Measurements from ENCODE around the gene TPBGL. TPM values are rescaled to one million over a fixed set of nuclear protein-coding genes. Genes with fewer than 3 reads are reported as not detected.

The TPBGL gene
- total RNA-seq, 1 donor from 2014 or later, result 0.20 TPM

DNA sequence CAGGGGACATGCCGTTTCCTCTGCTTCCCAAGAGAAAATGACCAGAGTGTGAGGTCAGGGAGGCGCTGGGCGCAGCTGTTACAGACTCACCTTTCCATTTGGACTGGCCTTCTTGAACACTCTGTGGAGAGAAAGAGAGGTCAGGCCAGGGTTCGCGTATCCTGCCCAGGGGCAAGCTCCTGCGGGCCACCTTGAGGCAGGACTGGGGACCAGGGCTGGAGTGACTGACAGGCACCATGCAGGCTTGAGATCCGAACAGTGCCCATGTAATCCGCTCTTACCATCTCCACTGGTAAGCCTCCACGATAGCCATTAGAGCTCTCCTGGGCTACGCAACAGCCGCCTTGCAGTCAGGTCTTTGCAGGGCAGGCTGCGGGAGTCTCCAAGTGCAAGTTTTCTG is 49.3 kb downstream of the TPBGL start:
- Histone ChIP-seq H3K4me3 (ENCODE audit: insufficient read depth, low read depth, low read length) (no peak overlapping the region), H3K27ac (ENCODE audit: low read depth, low read length) (no peak overlapping the region), H3K4me2 (ENCODE audit: low read length) (no peak overlapping the region), H4K20me1 (ENCODE audit: insufficient read depth, low read length) (no peaks in the 10 kb centered on the region), H3K9me3 (ENCODE audit: insufficient read depth, low read depth, low read length) (no peaks in the 10 kb centered on the region), H3K27me3 (ENCODE audit: insufficient read depth, low read length) (peaks cover 2% of the 10 kb centered on the region), H2AFZ (ENCODE audit: low read depth, low read length) (no peak overlapping the region), H3K9ac (ENCODE audit: low read length) (no peak overlapping the region), H3K4me1 (ENCODE audit: insufficient read depth, low read length) (no peaks in the 10 kb centered on the region), H3K79me2 (ENCODE audit: insufficient read depth, low read length) (no peaks in the 10 kb centered on the region), H3K36me3 (ENCODE audit: insufficient read depth, low read length) (no peaks in the 10 kb centered on the region)
- TF ChIP-seq, protein P1, sequence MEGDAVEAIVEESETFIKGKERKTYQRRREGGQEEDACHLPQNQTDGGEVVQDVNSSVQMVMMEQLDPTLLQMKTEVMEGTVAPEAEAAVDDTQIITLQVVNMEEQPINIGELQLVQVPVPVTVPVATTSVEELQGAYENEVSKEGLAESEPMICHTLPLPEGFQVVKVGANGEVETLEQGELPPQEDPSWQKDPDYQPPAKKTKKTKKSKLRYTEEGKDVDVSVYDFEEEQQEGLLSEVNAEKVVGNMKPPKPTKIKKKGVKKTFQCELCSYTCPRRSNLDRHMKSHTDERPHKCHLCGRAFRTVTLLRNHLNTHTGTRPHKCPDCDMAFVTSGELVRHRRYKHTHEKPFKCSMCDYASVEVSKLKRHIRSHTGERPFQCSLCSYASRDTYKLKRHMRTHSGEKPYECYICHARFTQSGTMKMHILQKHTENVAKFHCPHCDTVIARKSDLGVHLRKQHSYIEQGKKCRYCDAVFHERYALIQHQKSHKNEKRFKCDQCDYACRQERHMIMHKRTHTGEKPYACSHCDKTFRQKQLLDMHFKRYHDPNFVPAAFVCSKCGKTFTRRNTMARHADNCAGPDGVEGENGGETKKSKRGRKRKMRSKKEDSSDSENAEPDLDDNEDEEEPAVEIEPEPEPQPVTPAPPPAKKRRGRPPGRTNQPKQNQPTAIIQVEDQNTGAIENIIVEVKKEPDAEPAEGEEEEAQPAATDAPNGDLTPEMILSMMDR (IDR thresholded peaks at IDR 0.05; ENCODE audit: insufficient read depth, low read depth, low read length), result no peak
- TF ChIP-seq EZH2 (IDR thresholded peaks at IDR 0.05; ENCODE audit: insufficient read depth, low read length), result no peak
- Mint-ChIP-seq H3K27ac (ENCODE audit: unreplicated experiment) (no peak overlapping the region), H3K36me3 (ENCODE audit: low read depth, unreplicated experiment) (peaks cover 13% of the 10 kb centered on the region), H3K27me3 (ENCODE audit: low read depth, unreplicated experiment) (peaks cover 3% of the 10 kb centered on the region), H3K4me3 (ENCODE audit: unreplicated experiment) (no peak overlapping the region), H3K9me3 (ENCODE audit: unreplicated experiment) (no peaks in the 10 kb centered on the region), H3K4me1 (ENCODE audit: low read depth, unreplicated experiment) (no peaks in the 10 kb centered on the region)
- FAIRE-seq, result no peak
- DNase-seq (ENCODE audit: low read depth), result no peak

DNA sequence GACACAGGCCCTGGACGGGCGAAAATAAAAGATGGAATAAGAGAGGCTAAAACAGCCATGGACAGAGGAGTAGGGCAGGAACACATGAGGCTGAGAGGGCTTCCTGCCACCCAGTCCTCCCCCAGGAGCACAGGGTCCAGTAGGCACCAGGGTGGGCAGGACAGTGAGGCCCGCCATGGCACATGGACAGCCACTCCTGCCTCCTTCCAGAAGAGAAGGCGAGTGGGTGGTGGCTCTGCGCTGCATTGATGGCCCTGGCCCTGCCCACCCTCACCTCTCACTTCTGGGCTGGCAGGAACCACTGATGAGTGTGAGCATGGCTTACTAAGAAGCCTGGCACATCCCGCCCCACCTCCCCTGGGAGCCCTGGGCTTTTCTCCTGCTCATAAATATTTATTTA is 51.2 kb downstream of the TPBGL start:
- no peaks in the 10 kb centered on the region for H3K36me3 ChIP-seq (ENCODE audit: insufficient read depth, low read length)
- Mint-ChIP-seq H3K27ac (ENCODE audit: unreplicated experiment) (no peak overlapping the region), H3K4me3 (ENCODE audit: unreplicated experiment) (no peak overlapping the region), H3K4me1 (ENCODE audit: low read depth, unreplicated experiment) (no peaks in the 10 kb centered on the region), H3K36me3 (ENCODE audit: low read depth, unreplicated experiment) (peaks cover 11% of the 10 kb centered on the region), H3K27me3 (ENCODE audit: low read depth, unreplicated experiment) (peaks cover 3% of the 10 kb centered on the region), H3K9me3 (ENCODE audit: unreplicated experiment) (no peaks in the 10 kb centered on the region)
- H3K9me3 ChIP-seq (ENCODE audit: insufficient read depth, low read depth, low read length), result no peaks in the 10 kb centered on the region
- peaks cover 4% of the 10 kb centered on the region for H4K20me1 ChIP-seq (ENCODE audit: insufficient read depth, low read length)
- no peak overlapping the region for H2AFZ ChIP-seq (ENCODE audit: low read depth, low read length)
- TF ChIP-seq, protein P1 (IDR thresholded peaks at IDR 0.05; ENCODE audit: insufficient read depth, low read depth, low read length), result no peak
- no peak for TF ChIP-seq EZH2 (IDR thresholded peaks at IDR 0.05; ENCODE audit: insufficient read depth, low read length)
- H3K4me2 ChIP-seq (ENCODE audit: low read length), result no peak overlapping the region
- H3K4me1 ChIP-seq (ENCODE audit: insufficient read depth, low read length), result no peaks in the 10 kb centered on the region
- no peak overlapping the region for H3K27ac ChIP-seq (ENCODE audit: low read depth, low read length)
- no peak for FAIRE-seq
- no peaks in the 10 kb centered on the region for H3K79me2 ChIP-seq (ENCODE audit: insufficient read depth, low read length)
- no peak overlapping the region for H3K9ac ChIP-seq (ENCODE audit: low read length)
- H3K4me3 ChIP-seq (ENCODE audit: insufficient read depth, low read depth, low read length), result no peak overlapping the region
- peaks cover 2% of the 10 kb centered on the region for H3K27me3 ChIP-seq (ENCODE audit: insufficient read depth, low read length)
- DNase-seq (ENCODE audit: low read depth), result no peak

DNA sequence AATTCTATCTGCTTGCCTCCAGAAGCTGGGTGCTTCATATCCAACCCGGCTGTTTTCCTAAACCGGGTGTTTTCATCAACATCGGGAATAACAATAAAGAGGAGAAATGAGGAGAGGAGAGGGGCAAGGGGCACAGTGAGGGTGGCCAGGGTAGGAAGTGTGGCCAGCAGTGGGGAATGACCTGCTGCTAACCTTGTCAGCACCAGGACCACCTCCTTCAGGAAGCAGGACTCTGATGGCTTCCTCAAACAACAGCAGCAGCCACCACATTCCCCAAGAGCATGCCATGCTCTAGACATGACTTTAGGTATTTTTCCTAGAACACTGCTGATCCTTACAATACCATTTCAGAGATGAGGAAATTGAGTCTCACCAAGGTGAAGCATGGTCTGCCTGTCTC is 52.4 kb downstream of the TPBGL start:
- H2AFZ ChIP-seq (ENCODE audit: low read depth, low read length), result no peak overlapping the region

More for the DNA sequence above, 52.4 kb downstream of the TPBGL start:
- no peak overlapping the region for H3K4me2 ChIP-seq (ENCODE audit: low read length)
- no peak overlapping the region for H3K9ac ChIP-seq (ENCODE audit: low read length)
- H3K4me1 ChIP-seq (ENCODE audit: insufficient read depth, low read length), result no peaks in the 10 kb centered on the region
- no peak overlapping the region for H3K4me3 ChIP-seq (ENCODE audit: insufficient read depth, low read depth, low read length)
- peaks cover 3% of the 10 kb centered on the region for H3K27me3 Mint-ChIP-seq (ENCODE audit: low read depth, unreplicated experiment)
- no peak overlapping the region for H3K27ac ChIP-seq (ENCODE audit: low read depth, low read length)
- no peaks in the 10 kb centered on the region for H3K9me3 Mint-ChIP-seq (ENCODE audit: unreplicated experiment)
- no peak for FAIRE-seq
- H3K4me1 Mint-ChIP-seq (ENCODE audit: low read depth, unreplicated experiment), result no peaks in the 10 kb centered on the region
- no peak for TF ChIP-seq EZH2 (IDR thresholded peaks at IDR 0.05; ENCODE audit: insufficient read depth, low read length)
- TF ChIP-seq, protein P1 (IDR thresholded peaks at IDR 0.05; ENCODE audit: insufficient read depth, low read depth, low read length), result no peak
- H3K4me3 Mint-ChIP-seq (ENCODE audit: unreplicated experiment), result no peak overlapping the region
- no peaks in the 10 kb centered on the region for H3K9me3 ChIP-seq (ENCODE audit: insufficient read depth, low read depth, low read length)
- H3K36me3 ChIP-seq (ENCODE audit: insufficient read depth, low read length), result no peaks in the 10 kb centered on the region
- H3K27ac Mint-ChIP-seq (ENCODE audit: unreplicated experiment), result no peak overlapping the region
- H3K79me2 ChIP-seq (ENCODE audit: insufficient read depth, low read length), result no peaks in the 10 kb centered on the region
- H3K36me3 Mint-ChIP-seq (ENCODE audit: low read depth, unreplicated experiment), result peaks cover 11% of the 10 kb centered on the region
- DNase-seq (ENCODE audit: low read depth), result no peak
- H3K27me3 ChIP-seq (ENCODE audit: insufficient read depth, low read length), result peaks cover 2% of the 10 kb centered on the region
- H4K20me1 ChIP-seq (ENCODE audit: insufficient read depth, low read length), result peaks cover 4% of the 10 kb centered on the region

Other genes starting within 250 kb of the TPBGL start
- not detected in 2 replicates for gene OR2AT4, start 143.9 kb upstream of the TPBGL start, total RNA-seq
- gene SLCO2B1, start 89.7 kb upstream of the TPBGL start, total RNA-seq, result 2.6 and 5.0 TPM in 2 replicates
- 22.7 and 28.5 TPM in 2 replicates for gene ARRB1, start 110.9 kb downstream of the TPBGL start, total RNA-seq
- 1,706 and 1,898 TPM in 2 replicates for gene RPS3, start 158.7 kb downstream of the TPBGL start, total RNA-seq
- 0.77 and 0.87 TPM in 2 replicates for gene KLHL35, start 192.4 kb downstream of the TPBGL start, total RNA-seq

Data from astrocyte (in vitro differentiated cells and primary cell).